Effector CD8-positive, alpha-beta T cell (primary cell): ENCODE results near the gene P2RX7.
A peak's percentile ranks its signal among the peaks of the same experiment; 100 is the strongest.

Source experiments
- DNase-seq: peaks from one replicate; lab custom pipeline; 2025; lab: John Stamatoyannopoulos, UW

Gene P2RX7

DNA sequence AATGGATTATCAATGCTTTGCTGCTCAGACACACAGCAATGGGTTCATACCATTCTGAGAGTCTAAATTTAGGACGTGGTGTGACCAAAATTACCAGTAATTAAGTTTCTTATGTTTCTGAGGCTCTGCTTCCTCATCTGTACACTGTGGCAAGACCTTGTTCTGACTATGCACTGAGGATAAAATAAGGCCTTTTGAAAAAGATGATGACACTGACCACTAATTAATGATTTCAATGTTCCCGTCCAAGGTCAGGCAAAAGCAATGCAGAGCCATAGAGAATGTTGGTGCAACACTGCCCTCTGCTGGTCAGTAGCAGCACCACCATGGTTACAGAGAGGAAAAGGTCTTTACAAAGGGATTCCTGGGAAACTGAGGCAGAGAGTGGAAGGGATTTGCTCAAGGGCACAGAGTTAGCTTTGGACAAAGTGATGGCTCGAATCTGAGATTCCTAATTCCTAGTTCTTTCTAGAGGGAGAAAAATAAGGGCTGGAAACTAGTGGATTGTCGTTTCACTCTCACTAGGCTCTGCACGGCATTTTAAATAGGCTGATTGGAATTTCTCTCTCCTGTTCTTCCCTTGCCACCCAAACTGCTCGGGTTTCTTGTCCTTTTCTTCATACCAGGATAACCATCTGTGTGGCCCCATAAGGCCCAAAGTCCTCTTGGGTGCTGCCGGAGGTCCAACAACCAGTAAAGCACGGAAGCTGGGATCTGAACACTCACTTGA is 22.3 kb upstream of the P2RX7 start:
- peak; percentile 41 for DNase-seq

DNA sequence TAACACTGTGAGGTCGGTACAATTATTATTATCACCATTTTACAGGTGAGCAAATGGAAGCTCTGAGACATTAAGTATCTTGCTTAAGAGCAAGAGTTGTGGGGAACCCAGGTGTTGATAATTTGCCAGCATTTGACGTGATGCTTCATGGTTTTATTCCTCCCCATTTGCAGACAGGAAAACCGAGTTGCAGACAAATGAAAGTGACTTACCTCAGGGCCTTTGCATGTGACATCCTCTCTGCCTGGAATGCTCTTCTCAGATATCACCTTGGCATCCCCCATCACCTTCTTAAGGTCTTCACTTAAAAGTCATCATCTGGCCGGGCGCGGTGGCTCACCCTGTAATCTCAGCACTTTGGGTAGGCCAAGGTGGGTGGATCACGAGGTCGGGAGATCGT is 21.0 kb upstream of the P2RX7 start:
- DNase-seq, result no peak

DNA sequence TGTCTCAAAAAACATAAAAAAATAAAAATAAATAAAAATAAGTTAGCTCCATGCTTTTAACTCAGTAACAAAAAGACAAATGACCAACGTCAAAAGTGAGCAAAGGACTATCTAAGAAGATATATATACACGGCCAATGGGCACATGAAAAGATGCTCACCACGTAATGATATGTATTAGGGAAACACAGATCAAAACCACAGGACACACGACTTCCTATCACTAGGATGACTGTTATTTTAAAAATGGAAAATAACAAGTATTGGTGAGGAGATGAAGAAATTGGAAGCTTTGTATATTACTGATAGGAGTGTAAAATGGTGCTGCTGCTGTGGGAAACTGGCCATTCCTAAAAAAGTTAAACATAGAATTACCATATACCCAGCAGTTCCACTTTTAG is 20.2 kb upstream of the P2RX7 start:
- no peak for DNase-seq

DNA sequence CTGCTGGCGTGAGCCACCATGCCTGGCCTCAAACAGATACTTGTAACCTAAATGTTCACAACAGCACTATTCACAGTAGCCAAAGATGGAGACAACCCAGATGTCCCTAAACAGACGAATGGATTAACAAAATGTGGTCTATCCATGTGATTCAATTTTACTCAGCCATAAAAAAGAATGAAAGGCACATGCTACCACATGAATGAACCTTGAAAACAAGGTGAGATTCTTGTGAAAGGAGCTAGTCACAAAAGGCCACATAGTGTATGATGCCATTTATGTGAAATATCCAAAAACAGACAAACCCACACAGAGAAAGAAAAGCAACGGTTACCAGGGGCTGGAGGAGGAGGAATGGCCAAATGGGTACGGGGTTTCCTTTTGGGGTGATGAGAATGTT is 19.6 kb upstream of the P2RX7 start:
- no peak for DNase-seq

GRCh38 chr12:121114019-121114639 is 18.5 kb upstream of the P2RX7 start:
- no peak for DNase-seq

DNA sequence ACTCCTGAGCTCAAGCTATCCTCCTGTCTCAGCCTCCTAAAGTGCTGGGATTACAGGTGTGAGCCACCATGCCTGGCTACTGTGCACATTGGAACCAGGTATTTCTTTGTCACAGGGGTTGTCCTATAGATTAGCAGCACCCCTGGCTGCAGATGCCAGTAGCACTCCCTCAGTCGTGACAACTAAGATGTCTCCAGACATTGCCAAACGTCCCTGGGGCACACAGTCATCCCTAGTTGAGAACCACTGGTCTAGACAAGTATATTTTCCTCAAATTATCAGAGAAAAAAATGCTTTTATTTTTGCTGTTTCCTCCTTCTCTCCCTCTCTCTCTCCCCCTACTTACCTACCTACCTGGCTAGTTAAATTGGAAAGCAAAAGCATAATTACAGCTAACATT is 17.9 kb upstream of the P2RX7 start:
- no peak for DNase-seq

DNA sequence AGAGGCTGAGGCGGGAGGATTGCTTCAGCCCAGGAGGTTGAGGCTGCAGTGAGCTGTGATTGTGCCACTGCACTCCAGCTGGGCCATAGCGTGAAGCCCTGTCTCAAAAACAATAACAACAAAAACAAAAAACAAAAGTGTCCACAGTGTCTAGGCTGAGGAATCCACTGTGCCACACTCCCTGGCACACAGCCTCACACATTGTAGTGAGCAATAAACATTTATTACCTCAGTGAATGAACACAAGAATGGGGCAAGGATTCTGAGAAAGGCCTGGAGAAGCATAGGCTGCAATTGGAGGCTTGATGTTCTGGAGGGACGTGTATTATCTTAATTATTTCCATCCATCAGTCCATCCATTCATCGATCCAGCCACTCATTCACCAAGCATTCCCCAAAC is 17.1 kb upstream of the P2RX7 start:
- DNase-seq, result no peak

- DNase-seq, result no peak
Observed at GRCh38 chr12:121116318-121117225, 16.1 kb upstream of the P2RX7 start.

GRCh38 chr12:121117226-121117777 is 15.4 kb upstream of the P2RX7 start:
- no peak for DNase-seq

GRCh38 chr12:121120323-121120722 is 12.4 kb upstream of the P2RX7 start:
- no peak for DNase-seq

DNA sequence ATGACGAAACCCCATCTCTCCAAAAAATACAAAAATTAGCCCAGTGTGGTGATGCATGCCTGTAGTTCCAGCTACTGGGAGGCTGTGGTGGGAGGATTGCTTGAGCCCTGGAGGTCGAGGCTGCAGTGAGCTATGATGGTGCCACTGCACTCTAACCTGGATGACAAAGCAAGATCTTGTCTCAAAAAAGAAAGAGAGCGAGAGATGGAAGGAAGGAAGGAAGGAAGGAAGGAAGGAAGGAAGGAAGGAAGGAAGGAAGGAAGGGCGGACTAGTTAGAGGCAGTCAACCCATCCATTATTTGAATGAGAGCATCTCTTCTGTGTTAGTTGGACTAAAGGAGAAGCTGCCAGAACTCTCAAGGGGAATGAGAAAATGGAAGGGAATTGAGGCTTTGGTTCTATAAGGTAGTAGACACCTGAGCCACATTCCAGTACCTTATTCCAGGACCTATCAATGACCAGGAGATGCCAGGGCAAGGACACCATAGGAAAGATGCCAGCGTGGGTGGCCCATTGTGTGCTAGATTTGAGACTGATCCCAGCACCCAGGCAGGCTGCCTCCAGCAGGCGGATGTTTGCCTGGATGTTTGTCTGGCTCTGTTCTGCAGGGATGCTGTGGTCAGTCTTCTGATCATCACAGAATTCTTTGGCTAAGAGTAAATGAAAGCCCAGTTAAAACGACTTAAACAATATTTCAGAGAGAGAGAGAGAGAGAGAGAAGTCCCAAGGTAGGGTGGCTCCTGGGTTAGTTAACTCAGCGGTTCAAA is 11.5 kb upstream of the P2RX7 start:
- no peak for DNase-seq

DNA sequence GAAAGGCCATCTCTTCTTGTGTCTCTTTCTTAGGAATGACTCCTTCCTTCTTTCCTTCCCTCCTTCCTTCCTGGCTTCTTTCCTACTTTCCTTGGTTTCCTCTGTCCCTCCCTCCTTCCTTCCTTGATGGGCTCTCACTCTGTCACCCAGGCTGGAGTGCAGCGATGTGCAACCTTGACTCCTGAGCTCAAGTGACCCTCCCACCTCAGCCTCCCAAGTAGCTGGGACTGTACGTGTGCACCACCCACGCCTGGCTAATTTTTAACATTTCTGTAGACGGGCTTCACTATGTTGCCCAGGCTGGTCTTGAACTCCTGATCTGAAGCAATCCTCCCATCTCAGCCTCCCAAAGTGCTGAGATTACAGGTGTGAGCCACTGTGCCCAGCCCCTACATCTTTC is 10.9 kb upstream of the P2RX7 start:
- DNase-seq, result no peak

DNA sequence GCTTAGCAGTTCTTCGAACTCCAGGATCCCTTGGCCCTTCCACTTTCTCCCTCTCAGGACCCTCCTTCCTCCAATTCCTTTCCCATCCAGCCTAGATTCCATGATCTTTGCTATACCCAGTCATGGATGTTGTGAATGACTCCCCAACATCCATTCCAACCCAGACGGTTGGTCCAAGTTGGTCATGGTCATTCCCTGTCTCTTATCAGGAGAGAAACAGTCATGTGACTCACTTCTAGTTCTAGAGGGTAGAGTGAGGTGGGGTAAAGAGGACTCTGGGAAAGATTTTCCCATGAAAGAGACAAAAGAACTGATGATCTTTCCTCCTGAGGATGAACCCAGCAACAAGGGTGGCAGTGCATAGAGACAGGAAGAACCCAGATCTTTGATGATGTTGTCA is 9.2 kb upstream of the P2RX7 start:
- DNase-seq, result no peak

DNA sequence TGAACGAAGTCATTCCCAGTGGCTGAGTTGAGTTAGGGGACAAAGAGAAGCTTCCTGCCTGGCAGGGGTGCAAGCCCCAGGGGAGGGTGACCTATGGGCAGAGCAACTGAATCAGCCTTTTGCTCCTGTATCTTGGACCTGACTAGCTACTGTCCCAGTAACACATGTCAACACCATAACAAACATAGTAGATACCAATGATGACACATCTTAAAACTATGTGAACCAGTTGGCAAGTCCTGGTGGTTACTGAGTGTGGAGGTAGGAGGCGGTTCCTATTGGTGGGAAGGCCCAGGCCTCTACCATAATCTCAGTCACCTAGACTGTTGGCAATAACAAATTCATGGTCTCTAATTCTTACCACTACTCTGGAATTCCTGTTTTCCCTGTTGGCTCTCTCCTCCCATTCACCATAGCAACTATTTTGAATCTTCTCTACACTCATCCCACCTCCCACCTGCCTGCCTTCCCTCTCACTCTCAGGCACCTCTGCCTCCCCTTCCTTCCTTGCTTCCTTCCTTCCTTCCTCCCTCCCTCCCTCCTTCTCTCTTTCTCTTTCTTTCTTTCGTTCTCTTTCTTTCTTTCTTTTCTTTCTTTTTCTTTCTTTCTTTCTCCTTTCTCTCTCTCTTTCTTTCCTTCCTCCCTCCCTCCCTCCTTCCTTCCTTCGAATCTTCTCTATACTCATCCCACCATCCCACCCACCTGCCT is 8.1 kb upstream of the P2RX7 start:
- no peak for DNase-seq

GRCh38 chr12:121127501-121127900 is 5.2 kb upstream of the P2RX7 start:
- no peak for DNase-seq

GRCh38 chr12:121128908-121129810 is 3.5 kb upstream of the P2RX7 start:
- DNase-seq, result peak; percentile 76

DNA sequence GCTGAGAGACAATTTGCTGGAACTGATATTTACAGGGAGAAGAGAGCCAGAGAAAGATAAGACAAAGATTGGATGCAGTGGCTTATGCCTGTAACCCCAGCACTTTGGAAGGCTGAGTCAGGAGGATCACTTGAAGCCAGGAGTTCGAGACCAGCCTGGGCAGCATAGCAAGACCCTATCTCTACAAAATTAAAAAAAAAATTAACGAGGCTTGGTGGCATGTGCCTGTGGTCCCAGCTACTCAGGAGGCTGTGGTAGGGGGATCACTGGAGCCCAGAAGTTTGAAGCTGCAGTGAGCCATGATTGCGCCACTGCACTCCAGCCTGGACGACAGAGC is 2.9 kb upstream of the P2RX7 start:
- DNase-seq, result no peak

DNA sequence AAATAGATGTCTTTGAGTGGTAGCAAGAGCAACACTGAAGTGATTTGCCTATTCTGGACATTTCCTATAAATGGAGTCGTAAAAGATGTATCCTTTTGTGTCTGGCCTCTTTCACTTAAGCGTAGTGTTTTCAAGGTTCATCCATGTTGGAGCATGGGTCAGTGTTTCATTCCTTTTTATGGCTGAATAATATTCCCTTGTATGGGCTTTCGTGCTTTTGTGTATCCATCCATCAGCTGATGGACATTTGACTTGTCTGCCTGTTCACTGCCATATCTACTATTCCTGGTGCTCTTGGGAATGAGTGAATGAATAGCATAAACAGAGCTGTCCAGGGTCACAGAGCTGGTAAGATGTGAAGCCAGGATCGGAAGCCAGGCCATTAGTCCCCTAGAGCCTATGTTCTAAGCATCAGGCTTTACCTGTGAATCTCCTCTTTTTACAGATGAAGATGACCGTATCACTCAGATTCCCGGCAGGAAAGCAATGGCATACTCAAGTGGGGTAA is 1.8 kb upstream of the P2RX7 start:
- DNase-seq, result no peak

- no peak for DNase-seq
Observed at GRCh38 chr12:121131941-121132341, 735 bp upstream of the P2RX7 start.

- DNase-seq, result no peak
Observed at GRCh38 chr12:121133838-121134237, 1.2 kb downstream of the P2RX7 start.
